BLaER1 treated with 17β-estradiol and CSF1 and Interleukin-3, amounts not matched to agents 10 nM and 100 nM (cell line): ENCODE data around the gene ZSWIM9.

ENCODE experiments used
- H3K27ac ChIP-seq, 11 experiments: shearing (Covaris generic); formaldehyde crosslinking; 2 replicates each; pipeline ENCODE4 v1.8.1; 2022
- H3K27me3 ChIP-seq, 11 experiments: shearing (Covaris generic); formaldehyde crosslinking; 2 replicates each; pipeline ENCODE4 v1.8.1; 2022
- H3K36me3 ChIP-seq, 11 experiments: shearing (Covaris generic); formaldehyde crosslinking; 2 replicates each; pipeline ENCODE4 v1.8.1; 2022
- H3K4me1 ChIP-seq, 10 experiments: shearing (Covaris generic); formaldehyde crosslinking; 2 replicates each; pipeline ENCODE4 v1.8.1; 2022
- H3K4me2 ChIP-seq, 11 experiments: shearing (Covaris generic); formaldehyde crosslinking; 2 replicates each; pipeline ENCODE4 v1.8.1; 2022
- H3K4me3 ChIP-seq, 10 experiments: shearing (Covaris generic); formaldehyde crosslinking; 2 replicates each; pipeline ENCODE4 v1.8.1; 2022
- H3K9ac ChIP-seq, 11 experiments: shearing (Covaris generic); formaldehyde crosslinking; 2 replicates each; pipeline ENCODE4 v1.8.1; 2022
- H3K9me3 ChIP-seq, 11 experiments: shearing (Covaris generic); formaldehyde crosslinking; replicated peaks in 1 of 11; 2 replicates each; pipeline ENCODE4 v1.8.1; 2022
- H4K20me1 ChIP-seq, 11 experiments: shearing (Covaris generic); formaldehyde crosslinking; 2 replicates each; pipeline ENCODE4 v1.8.1; 2022
- Cebpa-rat ChIP-seq, 11 experiments: shearing (Covaris generic); IDR thresholded peaks; 2 replicates each; pipeline ENCODE4 v1.8.1; 2022

Gene ZSWIM9

DNA sequence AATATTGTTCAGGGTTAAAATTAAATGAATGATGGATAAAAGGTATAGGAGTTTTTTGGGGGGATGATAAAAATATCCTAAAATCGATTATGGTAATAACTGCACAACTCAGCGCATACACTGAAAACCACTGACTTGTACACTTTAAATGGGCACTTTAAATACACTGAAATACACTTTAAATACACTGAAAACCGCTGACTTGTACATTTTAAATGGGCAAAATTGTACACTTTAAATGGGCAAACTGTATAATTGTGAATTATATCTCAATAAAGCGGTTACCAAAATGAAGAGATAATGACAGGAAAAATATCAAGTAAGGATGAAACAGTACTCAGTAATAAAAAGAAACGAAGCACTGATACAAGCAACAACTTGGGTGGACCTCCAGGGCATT lies 1.8 kb upstream of the ZSWIM9 start:
- no peaks in the 10 kb centered on the region for H3K27me3 ChIP-seq
- H3K36me3 ChIP-seq, result peaks cover 14 to 33% (median 25%) of the 10 kb centered on the region in 11 experiments
- H3K9ac ChIP-seq, result peak overlapping the region in 3 of 11 experiments; percentile 32 to 50 (median 35); a peak in 3 of 22 replicates
- peaks cover 64 to 68% (median 65%) of the 10 kb centered on the region in 10 experiments for H3K4me1 ChIP-seq
- peak overlapping the region; percentile 44 to 78 (median 66); a peak in 21 of 22 replicates for H3K4me2 ChIP-seq
- no peaks in the 10 kb centered on the region for H3K9me3 ChIP-seq
- no peak for TF ChIP-seq Cebpa-rat (IDR thresholded peaks at IDR 0.05)
- H4K20me1 ChIP-seq, result peaks cover 0 to 16% (median 0%) of the 10 kb centered on the region in 11 experiments; a peak in 6 of 22 replicates
- peak overlapping the region in 10 of 11 experiments; percentile 24 to 79 (median 62); a peak in 18 of 22 replicates for H3K27ac ChIP-seq
- H3K4me3 ChIP-seq, result peak overlapping the region in 6 of 10 experiments; percentile 35 to 97 (median 90); a peak in 6 of 20 replicates

DNA sequence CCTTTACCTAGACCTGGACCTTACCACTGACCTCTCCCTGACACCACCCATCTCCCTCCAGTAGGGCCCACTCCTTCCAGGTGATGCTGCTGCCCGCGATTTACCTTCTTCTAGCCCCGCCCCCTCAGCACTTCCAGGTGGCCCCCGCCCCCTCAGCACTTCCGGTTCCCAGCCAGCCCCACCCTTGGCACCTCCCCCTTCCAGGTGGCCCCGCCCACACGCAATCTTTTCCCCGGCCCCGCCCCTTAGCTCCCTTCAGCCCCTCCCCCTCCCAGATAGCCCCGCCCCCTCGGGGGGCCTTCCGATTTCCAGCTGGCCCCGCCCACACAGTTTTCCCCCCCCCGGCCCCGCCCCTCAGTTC lies 922 bp upstream of the ZSWIM9 start:
- Histone ChIP-seq H3K27ac (peak overlapping the region in 10 of 11 experiments; percentile 88 to 96 (median 93); a peak in 20 of 22 replicates), H3K27me3 (no peaks in the 10 kb centered on the region), H3K9ac (peak overlapping the region; percentile 86 to 96 (median 92); a peak in 21 of 22 replicates), H3K4me3 (peak overlapping the region; percentile 77 to 97 (median 89)), H3K9me3 (no peaks in the 10 kb centered on the region), H4K20me1 (peaks cover 0 to 16% (median 0%) of the 10 kb centered on the region in 11 experiments; a peak in 6 of 22 replicates), H3K36me3 (peaks cover 21 to 33% (median 25%) of the 10 kb centered on the region in 11 experiments), H3K4me2 (peak overlapping the region; percentile 55 to 98 (median 74)), H3K4me1 (peaks cover 57 to 60% (median 59%) of the 10 kb centered on the region in 10 experiments)
- TF ChIP-seq Cebpa-rat (IDR thresholded peaks at IDR 0.05), result no peak

DNA sequence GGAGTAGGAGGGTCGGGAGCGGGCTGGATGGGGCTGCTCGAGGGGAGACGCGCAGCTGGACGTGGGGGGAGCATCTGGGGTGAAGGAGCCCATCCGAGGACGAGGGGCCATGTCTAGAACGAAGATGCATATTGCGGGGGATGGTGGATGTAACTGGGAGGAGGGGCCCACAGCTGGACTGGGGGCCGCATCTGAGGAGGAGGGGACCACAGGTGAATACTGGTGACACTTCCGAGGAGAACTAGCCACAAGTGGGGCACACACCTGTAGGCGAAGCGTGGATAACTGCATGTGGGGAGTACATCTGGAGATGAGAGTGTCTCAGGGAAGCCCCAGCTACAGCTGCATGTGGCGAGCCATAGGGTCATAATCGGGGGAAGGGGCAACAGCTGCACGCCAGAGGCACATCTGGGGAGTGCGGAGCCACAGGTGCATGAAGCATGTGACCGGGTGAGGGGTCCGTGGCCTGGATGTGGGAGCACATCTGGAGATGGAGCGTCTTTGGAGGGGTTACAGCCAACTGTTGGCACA lies 402 bp downstream of the ZSWIM9 start:
- Histone ChIP-seq H3K9ac (peak overlapping the region; percentile 86 to 96 (median 92)), H3K4me2 (peak overlapping the region; percentile 94 to 100 (median 98)), H3K27me3 (no peaks in the 10 kb centered on the region), H3K4me1 (peaks cover 44 to 55% (median 46%) of the 10 kb centered on the region in 10 experiments), H3K36me3 (peaks cover 27 to 41% (median 36%) of the 10 kb centered on the region in 11 experiments), H3K9me3 (no peaks in the 10 kb centered on the region), H4K20me1 (peaks cover 0 to 16% (median 0%) of the 10 kb centered on the region in 11 experiments; a peak in 6 of 22 replicates), H3K4me3 (peak overlapping the region; percentile 77 to 97 (median 89)), H3K27ac (peak overlapping the region in 10 of 11 experiments; percentile 88 to 96 (median 93); a peak in 20 of 22 replicates)
- no peak for TF ChIP-seq Cebpa-rat (IDR thresholded peaks at IDR 0.05)

DNA sequence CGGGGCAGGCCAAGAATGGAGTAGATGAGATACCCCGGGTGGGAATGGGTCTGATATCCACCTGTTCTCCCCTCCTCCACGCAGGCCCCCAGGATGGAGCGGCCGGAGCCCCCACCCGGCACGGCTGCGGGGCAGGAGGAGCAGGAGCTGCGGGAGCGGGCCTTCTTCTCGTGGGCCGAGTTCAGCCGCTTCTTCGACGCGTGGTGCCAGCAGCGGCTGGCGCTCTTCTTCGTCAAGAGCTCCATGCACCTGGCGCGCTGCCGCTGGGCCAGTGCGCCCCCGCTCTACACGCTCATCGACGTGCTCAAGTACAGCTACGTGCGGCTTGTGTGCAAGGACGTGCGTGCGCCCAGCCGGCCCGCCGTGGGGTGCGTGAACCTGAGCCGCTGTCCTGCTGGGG lies 1.2 kb downstream of the ZSWIM9 start:
- no peak for TF ChIP-seq Cebpa-rat (IDR thresholded peaks at IDR 0.05)
- Histone ChIP-seq H4K20me1 (peaks cover 0 to 16% (median 0%) of the 10 kb centered on the region in 11 experiments; a peak in 6 of 22 replicates), H3K4me2 (peak overlapping the region; percentile 94 to 100 (median 98)), H3K36me3 (peaks cover 27 to 50% (median 43%) of the 10 kb centered on the region in 11 experiments), H3K9ac (peak overlapping the region; percentile 86 to 96 (median 92); a peak in 20 of 22 replicates), H3K4me3 (peak overlapping the region; percentile 77 to 97 (median 89); a peak in 16 of 20 replicates), H3K27ac (peak overlapping the region in 6 of 11 experiments; percentile 27 to 95 (median 92); a peak in 8 of 22 replicates), H3K9me3 (no peaks in the 10 kb centered on the region), H3K4me1 (peaks cover 36 to 46% (median 38%) of the 10 kb centered on the region in 10 experiments), H3K27me3 (no peaks in the 10 kb centered on the region)

DNA sequence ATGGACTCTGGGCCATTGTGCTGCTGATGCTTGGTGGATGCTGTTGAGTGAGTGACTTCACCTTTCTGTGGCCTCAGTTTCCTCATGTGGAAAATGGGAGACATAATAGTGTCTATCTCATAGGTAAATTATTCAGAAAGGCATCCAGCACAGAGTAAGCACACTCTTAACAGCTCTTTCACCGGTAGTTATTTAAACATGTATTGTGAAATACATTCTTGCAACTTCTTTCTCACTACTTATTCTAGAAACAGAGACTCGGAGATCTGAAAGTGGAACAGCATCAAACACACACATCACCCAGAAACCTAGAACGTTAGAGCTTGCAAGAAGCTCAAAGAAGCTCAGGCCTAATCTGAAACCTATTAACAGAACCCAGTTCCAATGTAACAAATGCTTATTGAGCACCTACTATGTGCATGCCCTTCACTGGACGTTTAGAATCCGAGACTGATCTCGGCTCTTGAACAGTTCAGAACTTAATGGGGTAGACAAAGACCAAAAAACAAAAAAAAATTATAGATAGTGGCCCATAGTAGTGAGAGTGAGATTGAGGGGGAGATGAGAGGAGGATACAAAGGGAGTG lies 4.1 kb downstream of the ZSWIM9 start:
- peaks cover 31 to 70% (median 60%) of the 10 kb centered on the region in 11 experiments for H3K36me3 ChIP-seq
- H3K27me3 ChIP-seq, result no peaks in the 10 kb centered on the region
- H3K27ac ChIP-seq, result no peak overlapping the region
- H3K4me2 ChIP-seq, result no peak overlapping the region
- peak in 4 of 11 experiments; percentile 12 to 44 (median 20); a peak in 2 of 22 replicates for TF ChIP-seq Cebpa-rat (IDR thresholded peaks at IDR 0.05)
- peaks cover 10 to 18% (median 11%) of the 10 kb centered on the region in 10 experiments for H3K4me1 ChIP-seq
- no peaks in the 10 kb centered on the region for H4K20me1 ChIP-seq
- H3K9me3 ChIP-seq, result peaks cover 0 to 2% (median 0%) of the 10 kb centered on the region in 11 experiments; a peak in 2 of 22 replicates
- H3K4me3 ChIP-seq, result no peak overlapping the region
- H3K9ac ChIP-seq, result peak overlapping the region in 5 of 11 experiments; percentile 6 to 58 (median 51); a peak in 2 of 22 replicates

DNA sequence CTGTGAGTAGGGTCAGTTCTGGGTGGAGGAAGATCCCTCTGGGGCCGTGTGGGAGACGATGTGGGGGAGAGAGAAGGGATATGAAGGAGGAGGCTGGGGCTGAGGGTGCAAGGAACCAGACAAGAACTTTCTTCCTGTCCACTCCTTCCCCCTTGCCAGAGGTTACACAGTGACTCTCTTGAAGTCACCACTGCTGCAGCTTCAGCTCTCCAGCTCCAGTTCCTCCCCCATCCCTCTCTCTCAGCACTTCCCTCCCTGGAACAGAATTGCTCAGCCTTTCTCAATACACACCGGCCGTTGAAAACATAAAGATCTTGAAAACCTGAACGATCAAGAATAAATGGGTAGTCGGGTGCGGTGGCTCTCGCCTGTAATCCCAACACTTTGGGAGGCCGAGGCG lies 5.1 kb downstream of the ZSWIM9 start:
- TF ChIP-seq Cebpa-rat (IDR thresholded peaks at IDR 0.05), result no peak
- Histone ChIP-seq H3K4me1 (peaks cover 10 to 18% (median 11%) of the 10 kb centered on the region in 10 experiments), H3K4me2 (peak overlapping the region in 1 of 11 experiments; percentile 18; a peak in 1 of 22 replicates), H3K36me3 (peaks cover 42 to 80% (median 71%) of the 10 kb centered on the region in 11 experiments), H3K9ac (peak overlapping the region in 8 of 11 experiments; percentile 6 to 58 (median 25); a peak in 5 of 22 replicates), H4K20me1 (no peaks in the 10 kb centered on the region), H3K4me3 (no peak overlapping the region), H3K27ac (peak overlapping the region in 2 of 11 experiments; percentile 7 to 38; a peak in 1 of 22 replicates), H3K27me3 (no peaks in the 10 kb centered on the region), H3K9me3 (peaks cover 3 to 12% (median 8%) of the 10 kb centered on the region in 11 experiments; a peak in 18 of 22 replicates)

DNA sequence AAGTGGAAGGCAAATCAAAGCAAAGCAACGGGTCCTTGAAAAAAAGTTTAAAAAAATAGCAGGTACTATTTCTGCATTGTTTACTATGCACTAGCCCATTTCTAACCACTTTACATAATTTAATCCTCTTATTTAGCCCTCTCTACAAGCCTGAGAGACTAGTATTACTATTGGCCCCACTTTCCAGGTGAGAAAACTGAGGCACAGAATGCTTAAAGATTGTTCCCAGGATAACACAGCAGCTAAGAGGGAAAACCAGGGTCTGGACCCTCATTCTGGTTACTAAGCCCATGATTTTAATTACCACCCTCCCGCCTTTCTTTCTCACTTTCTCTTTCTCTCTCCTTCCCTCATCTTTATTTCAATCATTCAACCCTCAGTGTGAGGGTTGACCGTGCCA lies 5.7 kb downstream of the ZSWIM9 start:
- peaks cover 48 to 86% (median 77%) of the 10 kb centered on the region in 11 experiments for H3K36me3 ChIP-seq
- no peak overlapping the region for H3K4me3 ChIP-seq
- H3K27ac ChIP-seq, result no peak overlapping the region
- TF ChIP-seq Cebpa-rat (IDR thresholded peaks at IDR 0.05), result no peak
- peaks cover 9 to 19% (median 15%) of the 10 kb centered on the region in 11 experiments for H3K9me3 ChIP-seq
- H3K4me2 ChIP-seq, result no peak overlapping the region
- no peak overlapping the region for H3K9ac ChIP-seq
- no peaks in the 10 kb centered on the region for H3K27me3 ChIP-seq
- H3K4me1 ChIP-seq, result peaks cover 6 to 15% (median 7%) of the 10 kb centered on the region in 10 experiments
- no peaks in the 10 kb centered on the region for H4K20me1 ChIP-seq

DNA sequence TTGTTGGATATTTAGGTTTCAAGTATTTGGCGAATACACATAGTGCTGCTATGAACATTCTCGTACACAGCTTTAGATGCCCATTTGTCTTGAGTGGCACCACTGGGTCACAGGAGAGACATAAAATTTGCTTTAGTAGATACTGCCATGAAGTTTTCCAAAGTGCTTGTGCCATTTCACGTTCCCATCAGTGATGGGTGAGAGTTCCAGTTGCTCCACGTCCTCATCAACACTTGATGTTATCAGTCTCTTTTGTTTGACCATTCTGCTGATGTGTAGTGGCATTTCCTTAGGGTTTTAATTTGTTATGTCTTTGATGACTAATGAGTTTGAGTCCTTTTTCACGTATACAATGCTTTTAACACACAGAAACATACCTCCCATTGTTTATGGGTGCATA lies 11.0 kb downstream of the ZSWIM9 start:
- no peak overlapping the region for H3K9ac ChIP-seq
- H3K27me3 ChIP-seq, result no peaks in the 10 kb centered on the region
- H3K27ac ChIP-seq, result no peak overlapping the region
- peaks cover 39 to 68% (median 57%) of the 10 kb centered on the region in 11 experiments for H3K36me3 ChIP-seq
- TF ChIP-seq Cebpa-rat (IDR thresholded peaks at IDR 0.05), result no peak
- H3K4me2 ChIP-seq, result no peak overlapping the region
- H4K20me1 ChIP-seq, result no peaks in the 10 kb centered on the region
- peaks cover 18 to 37% (median 31%) of the 10 kb centered on the region in 11 experiments for H3K9me3 ChIP-seq
- H3K4me3 ChIP-seq, result no peak overlapping the region; a peak in 1 of 20 replicates
- peaks cover 11 to 31% (median 20%) of the 10 kb centered on the region in 10 experiments for H3K4me1 ChIP-seq

DNA sequence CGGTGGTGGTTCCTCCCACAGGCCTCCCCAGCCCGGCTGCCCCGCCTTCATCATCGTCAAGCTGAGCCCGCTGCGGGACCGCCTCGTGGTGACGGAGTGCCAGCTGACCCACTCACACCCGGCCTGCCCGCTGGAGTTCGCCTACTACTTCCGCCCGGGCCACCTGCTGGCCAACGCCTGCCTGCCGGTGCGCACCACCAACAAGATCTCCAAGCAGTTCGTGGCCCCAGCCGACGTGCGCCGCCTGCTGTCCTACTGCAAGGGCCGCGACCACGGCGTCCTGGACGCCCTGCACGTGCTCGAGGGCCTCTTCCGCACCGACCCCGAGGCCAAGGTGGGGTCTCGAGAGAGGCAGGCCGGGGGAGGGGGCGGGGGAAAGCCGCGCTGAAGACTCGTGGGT lies 12.0 kb downstream of the ZSWIM9 start:
- H3K27me3 ChIP-seq, result no peaks in the 10 kb centered on the region
- H3K9me3 ChIP-seq, result peaks cover 18 to 37% (median 31%) of the 10 kb centered on the region in 11 experiments
- no peak overlapping the region for H3K4me3 ChIP-seq
- H3K36me3 ChIP-seq, result peaks cover 39 to 60% (median 49%) of the 10 kb centered on the region in 11 experiments
- H3K4me1 ChIP-seq, result peaks cover 16 to 37% (median 26%) of the 10 kb centered on the region in 10 experiments
- TF ChIP-seq Cebpa-rat (IDR thresholded peaks at IDR 0.05), result no peak
- no peak overlapping the region for H3K4me2 ChIP-seq
- no peak overlapping the region for H3K27ac ChIP-seq
- H4K20me1 ChIP-seq, result no peaks in the 10 kb centered on the region
- no peak overlapping the region for H3K9ac ChIP-seq
